ENCODE measurements around the gene PDIA2. TPM values are rescaled to one million over a fixed set of nuclear protein-coding genes. Genes with fewer than 3 reads are reported as not detected.

Gene PDIA2
- total RNA-seq, 1 donor from 2014 or later, result 11.8 TPM

DNA sequence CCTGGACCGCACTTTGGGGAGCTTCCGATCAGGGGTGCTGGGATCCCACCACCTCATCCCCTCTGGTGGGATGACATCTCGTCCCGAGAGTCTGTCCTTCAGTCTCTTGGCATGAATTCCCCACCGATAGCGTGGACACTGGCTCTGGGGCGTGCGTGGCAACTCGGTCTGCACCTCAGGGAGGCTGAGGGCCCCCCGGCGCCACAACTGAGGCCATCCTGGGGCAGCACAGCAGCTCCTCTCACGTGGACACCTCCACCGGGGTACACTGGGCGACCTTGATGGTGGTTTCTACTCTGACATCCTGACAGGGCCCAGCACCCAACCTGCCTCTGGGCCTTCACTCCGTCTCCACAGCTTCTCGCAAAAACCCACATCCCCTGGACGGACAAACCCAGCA is 8.6 kb downstream of the PDIA2 start:
- H3K27me3 Mint-ChIP-seq (ENCODE audit: unreplicated experiment), result peaks cover 6% of the 10 kb centered on the region
- no peak overlapping the region for H3K4me3 Mint-ChIP-seq (ENCODE audit: unreplicated experiment)
- no peak overlapping the region for H3K27ac Mint-ChIP-seq (ENCODE audit: unreplicated experiment)
- no peak for DNase-seq
- peaks cover 3% of the 10 kb centered on the region for H3K9me3 Mint-ChIP-seq (ENCODE audit: unreplicated experiment)
- H3K4me1 Mint-ChIP-seq (ENCODE audit: low read depth, unreplicated experiment), result no peaks in the 10 kb centered on the region
- H3K36me3 Mint-ChIP-seq (ENCODE audit: unreplicated experiment), result no peaks in the 10 kb centered on the region
- TF ChIP-seq, protein P1, sequence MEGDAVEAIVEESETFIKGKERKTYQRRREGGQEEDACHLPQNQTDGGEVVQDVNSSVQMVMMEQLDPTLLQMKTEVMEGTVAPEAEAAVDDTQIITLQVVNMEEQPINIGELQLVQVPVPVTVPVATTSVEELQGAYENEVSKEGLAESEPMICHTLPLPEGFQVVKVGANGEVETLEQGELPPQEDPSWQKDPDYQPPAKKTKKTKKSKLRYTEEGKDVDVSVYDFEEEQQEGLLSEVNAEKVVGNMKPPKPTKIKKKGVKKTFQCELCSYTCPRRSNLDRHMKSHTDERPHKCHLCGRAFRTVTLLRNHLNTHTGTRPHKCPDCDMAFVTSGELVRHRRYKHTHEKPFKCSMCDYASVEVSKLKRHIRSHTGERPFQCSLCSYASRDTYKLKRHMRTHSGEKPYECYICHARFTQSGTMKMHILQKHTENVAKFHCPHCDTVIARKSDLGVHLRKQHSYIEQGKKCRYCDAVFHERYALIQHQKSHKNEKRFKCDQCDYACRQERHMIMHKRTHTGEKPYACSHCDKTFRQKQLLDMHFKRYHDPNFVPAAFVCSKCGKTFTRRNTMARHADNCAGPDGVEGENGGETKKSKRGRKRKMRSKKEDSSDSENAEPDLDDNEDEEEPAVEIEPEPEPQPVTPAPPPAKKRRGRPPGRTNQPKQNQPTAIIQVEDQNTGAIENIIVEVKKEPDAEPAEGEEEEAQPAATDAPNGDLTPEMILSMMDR (IDR thresholded peaks at IDR 0.05; ENCODE audit: partially characterized antibody, unreplicated experiment), result no peak

GRCh38 chr16:293043-293775 is 10.2 kb downstream of the PDIA2 start:
- H3K27me3 Mint-ChIP-seq (ENCODE audit: unreplicated experiment), result peaks cover 4% of the 10 kb centered on the region
- H3K4me3 Mint-ChIP-seq (ENCODE audit: unreplicated experiment), result no peak overlapping the region
- H3K4me1 Mint-ChIP-seq (ENCODE audit: low read depth, unreplicated experiment), result no peaks in the 10 kb centered on the region
- no peak overlapping the region for H3K27ac Mint-ChIP-seq (ENCODE audit: unreplicated experiment)
- H3K9me3 Mint-ChIP-seq (ENCODE audit: unreplicated experiment), result peaks cover 1% of the 10 kb centered on the region
- TF ChIP-seq, protein P1 (IDR thresholded peaks at IDR 0.05; ENCODE audit: partially characterized antibody, unreplicated experiment), result no peak
- no peak for DNase-seq
- H3K36me3 Mint-ChIP-seq (ENCODE audit: unreplicated experiment), result no peaks in the 10 kb centered on the region

- no peaks in the 10 kb centered on the region for H3K36me3 Mint-ChIP-seq (ENCODE audit: unreplicated experiment)
- no peak overlapping the region for H3K4me3 Mint-ChIP-seq (ENCODE audit: unreplicated experiment)
- H3K27me3 Mint-ChIP-seq (ENCODE audit: unreplicated experiment), result peaks cover 3% of the 10 kb centered on the region
- no peaks in the 10 kb centered on the region for H3K4me1 Mint-ChIP-seq (ENCODE audit: low read depth, unreplicated experiment)
- H3K27ac Mint-ChIP-seq (ENCODE audit: unreplicated experiment), result no peak overlapping the region
- TF ChIP-seq, protein P1 (IDR thresholded peaks at IDR 0.05; ENCODE audit: partially characterized antibody, unreplicated experiment), result no peak
- H3K9me3 Mint-ChIP-seq (ENCODE audit: unreplicated experiment), result peaks cover 1% of the 10 kb centered on the region
- no peak for DNase-seq
Measured at GRCh38 chr16:296276-296675, 13.3 kb downstream of the PDIA2 start.

DNA sequence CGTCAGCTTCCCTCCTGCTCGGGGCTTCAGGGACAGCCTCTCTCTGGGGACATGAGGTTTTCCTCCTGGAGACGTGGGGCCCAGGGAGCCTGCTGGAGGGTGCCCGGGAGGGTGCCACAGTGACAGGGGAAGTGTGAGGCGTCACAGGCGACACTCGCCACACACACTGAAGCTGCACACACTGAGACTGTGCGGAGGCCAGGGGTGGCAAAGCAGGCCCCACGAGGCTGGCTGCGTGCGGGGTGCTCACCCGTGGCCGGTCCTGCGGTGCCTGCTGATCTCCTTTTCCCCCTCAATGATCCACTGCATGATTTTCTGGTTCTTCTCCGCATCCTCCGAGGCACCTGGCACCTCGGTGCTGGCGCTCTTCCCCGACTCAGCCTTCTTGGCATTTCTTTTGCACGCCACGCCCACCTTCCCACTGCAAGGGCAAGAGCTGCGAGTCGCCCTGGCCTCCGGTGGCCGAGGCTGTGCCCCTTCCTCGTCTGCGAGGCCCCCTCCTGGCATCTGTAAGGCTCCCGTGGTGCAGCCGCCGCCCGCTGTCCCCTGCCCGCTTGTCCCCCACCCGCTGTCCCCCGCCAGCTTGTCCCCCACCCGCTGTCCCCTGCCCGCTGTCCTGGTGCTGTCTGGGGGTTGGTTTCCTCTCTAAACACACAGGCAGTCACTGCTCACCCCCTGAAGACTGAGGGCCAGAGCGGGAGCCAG is 14.0 kb downstream of the PDIA2 start:
- no peak overlapping the region for H3K4me3 Mint-ChIP-seq (ENCODE audit: unreplicated experiment)

More for the DNA sequence above, 14.0 kb downstream of the PDIA2 start:
- TF ChIP-seq, protein P1 (IDR thresholded peaks at IDR 0.05; ENCODE audit: partially characterized antibody, unreplicated experiment), result no peak
- H3K36me3 Mint-ChIP-seq (ENCODE audit: unreplicated experiment), result no peaks in the 10 kb centered on the region
- no peaks in the 10 kb centered on the region for H3K27me3 Mint-ChIP-seq (ENCODE audit: unreplicated experiment)
- no peaks in the 10 kb centered on the region for H3K4me1 Mint-ChIP-seq (ENCODE audit: low read depth, unreplicated experiment)
- H3K27ac Mint-ChIP-seq (ENCODE audit: unreplicated experiment), result no peak overlapping the region
- DNase-seq, result no peak
- peaks cover 1% of the 10 kb centered on the region for H3K9me3 Mint-ChIP-seq (ENCODE audit: unreplicated experiment)
